OCI-LY1 (cell line): ENCODE data around the gene MPPED1.

Experiments used
- EZH2 ChIP-seq: fragments of 200-600 bp; sonication (generic), shearing (Covaris generic); IDR thresholded peaks from 2 replicates; pipeline ENCODE4 v1.8.0; 2017; ENCODE audit warnings: borderline replicate concordance, mixed run types, mild to moderate bottlenecking, antibody characterized with exemption, low read length, moderate library complexity, mixed read lengths
- TF ChIP-seq, protein P1 (sequence below): fragments of 200-600 bp; sonication (generic), shearing (Covaris generic); IDR thresholded peaks from 2 replicates; pipeline ENCODE4 v1.5.1; 2017; ENCODE audit warnings: mild to moderate bottlenecking, antibody characterized with exemption, low read length, moderate library complexity, mixed read lengths

GRCh38 chr22:43505896-43506295, 94.1 kb downstream of the MPPED1 start:
- TF ChIP-seq, protein P1, sequence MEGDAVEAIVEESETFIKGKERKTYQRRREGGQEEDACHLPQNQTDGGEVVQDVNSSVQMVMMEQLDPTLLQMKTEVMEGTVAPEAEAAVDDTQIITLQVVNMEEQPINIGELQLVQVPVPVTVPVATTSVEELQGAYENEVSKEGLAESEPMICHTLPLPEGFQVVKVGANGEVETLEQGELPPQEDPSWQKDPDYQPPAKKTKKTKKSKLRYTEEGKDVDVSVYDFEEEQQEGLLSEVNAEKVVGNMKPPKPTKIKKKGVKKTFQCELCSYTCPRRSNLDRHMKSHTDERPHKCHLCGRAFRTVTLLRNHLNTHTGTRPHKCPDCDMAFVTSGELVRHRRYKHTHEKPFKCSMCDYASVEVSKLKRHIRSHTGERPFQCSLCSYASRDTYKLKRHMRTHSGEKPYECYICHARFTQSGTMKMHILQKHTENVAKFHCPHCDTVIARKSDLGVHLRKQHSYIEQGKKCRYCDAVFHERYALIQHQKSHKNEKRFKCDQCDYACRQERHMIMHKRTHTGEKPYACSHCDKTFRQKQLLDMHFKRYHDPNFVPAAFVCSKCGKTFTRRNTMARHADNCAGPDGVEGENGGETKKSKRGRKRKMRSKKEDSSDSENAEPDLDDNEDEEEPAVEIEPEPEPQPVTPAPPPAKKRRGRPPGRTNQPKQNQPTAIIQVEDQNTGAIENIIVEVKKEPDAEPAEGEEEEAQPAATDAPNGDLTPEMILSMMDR: no peak
- no peak for TF ChIP-seq EZH2
